ENCODE results near the gene CHP1. TPM values are rescaled to one million over a fixed set of nuclear protein-coding genes. Genes with fewer than 3 reads are reported as not detected.

CHP1 gene
- total RNA-seq, 1 experiment from 2014 or later = 97.7 TPM

DNA sequence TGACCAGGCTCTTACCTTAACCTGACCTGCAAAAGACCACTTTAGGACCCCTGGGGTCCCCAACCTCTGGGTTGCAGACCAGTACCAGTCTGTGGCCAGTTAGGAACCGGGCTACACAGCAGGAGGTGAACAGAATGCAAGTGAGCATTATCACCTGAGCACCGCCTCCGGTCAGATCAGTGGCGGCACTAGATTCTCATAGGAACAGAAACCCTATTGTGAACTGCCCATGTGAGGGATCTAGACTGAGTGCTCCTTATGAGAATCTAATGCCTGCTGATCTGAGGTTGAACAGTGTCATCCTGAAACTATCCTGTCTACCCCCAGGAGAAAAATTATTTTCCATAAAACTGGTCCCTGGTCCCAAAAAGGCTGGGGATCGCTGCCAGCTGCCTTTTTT, 20.3 kb downstream of the CHP1 start:
- Histone ChIP-seq H3K4me1 (ENCODE audit: insufficient read depth, low read length) (no peaks in the 10 kb centered on the region), H3K18ac (ENCODE audit: insufficient read length, low read depth, low read length) (no peak overlapping the region), H2AFZ (ENCODE audit: low read length) (no peak overlapping the region), H4K20me1 (ENCODE audit: control insufficient read depth, insufficient read depth, insufficient read length) (no peaks in the 10 kb centered on the region), H3K4me2 (ENCODE audit: insufficient read depth, insufficient read length, low read length) (no peak overlapping the region), H2BK5ac (ENCODE audit: insufficient read length, low read length) (no peak overlapping the region), H3T11ph (ENCODE audit: low read length) (no peak overlapping the region), H3K23ac (ENCODE audit: insufficient read length, low read depth, low read length) (no peak overlapping the region), H3K23me2 (ENCODE audit: insufficient read length, low read depth, low read length, poor library complexity, severe bottlenecking) (no peaks in the 10 kb centered on the region), H2BK120ac (ENCODE audit: low read depth, low read length, poor library complexity, severe bottlenecking) (no peak overlapping the region), H3K4ac (ENCODE audit: low read depth, low read length) (no peak overlapping the region), H3K14ac (ENCODE audit: insufficient read depth, low read length) (no peak overlapping the region), H3K27me3 (ENCODE audit: insufficient read depth, low read length) (no peaks in the 10 kb centered on the region), H2BK20ac (ENCODE audit: low read depth, low read length, poor library complexity, severe bottlenecking) (no peak overlapping the region), H3K9ac (ENCODE audit: extremely low read depth, insufficient read length, low read length) (no peak overlapping the region), H3K79me2 (ENCODE audit: insufficient read depth, low read length) (no peaks in the 10 kb centered on the region), H3K79me1 (ENCODE audit: insufficient read depth, low read depth, low read length, poor library complexity, severe bottlenecking) (no peaks in the 10 kb centered on the region), H3K27ac (ENCODE audit: insufficient read length, low read depth, low read length) (no peak overlapping the region), H2BK12ac (ENCODE audit: insufficient read length, low read depth, low read length) (no peak overlapping the region), H4K8ac (replicated peaks; ENCODE audit: insufficient read length, low read depth, low read length) (no peak overlapping the region), H2AK5ac (ENCODE audit: insufficient read length, low read length) (no peak overlapping the region), H2BK15ac (ENCODE audit: low read depth, low read length) (no peak overlapping the region), H3K9me3 (ENCODE audit: control insufficient read depth, low read depth, low read length) (no peaks in the 10 kb centered on the region), H4K91ac (ENCODE audit: insufficient read length, low read depth, low read length) (no peak overlapping the region), H3K56ac (ENCODE audit: insufficient read length, low read depth, low read length) (no peak overlapping the region), H4K5ac (ENCODE audit: insufficient read length, low read depth, low read length) (no peak overlapping the region)
- no peak for TF ChIP-seq CTCF (conservative IDR thresholded peaks at IDR 0.05)
- Mint-ChIP-seq H3K4me1 (0 out of 4 replicates have a peak, but pooled peaks cover 0 to 4% of the 10 kb centered on the region in 2 experiments), H3K27ac (no peak overlapping the region), H3K9me3 (no peaks in the 10 kb centered on the region), H3K4me3 (no peak overlapping the region), H3K27me3 (ENCODE audit: low read depth) (no peaks in the 10 kb centered on the region), H3K36me3 (ENCODE audit: insufficient read depth in 1 of 3, low read depth in 3 of 3) (peaks cover 4 to 28% (median 24%) of the 10 kb centered on the region in 3 experiments; a peak in 6 of 7 replicates)
- no CpG with 5 or more reads among the region's 5 CpGs for WGBS (ENCODE audit: extremely low coverage, insufficient read length, low lambda C conversion rate)
- no peak for DNase-seq
